HG03354 (cell line): ENCODE results near the gene CACNA1A.
"Not testable (repeated sequence)": the region's sequence is repeated elsewhere in the genome, so short reads cannot be mapped to it uniquely, and the experiment has no call there.

Experiments
- ATAC-seq: cut with Tn5 transposase; IDR thresholded peaks from one replicate; pipeline ENCODE4 v1.9.1; 2021; ENCODE audit warnings: mild to moderate bottlenecking; ENCODE audit not compliant: unreplicated experiment, poor library complexity, severe bottlenecking

The CACNA1A gene

GRCh38 chr19:13376537-13376936, 129.7 kb downstream of the CACNA1A start:
- ATAC-seq: no peak

- no peak for ATAC-seq
Observed at GRCh38 chr19:13373599-13373998, 132.7 kb downstream of the CACNA1A start.

- no peak for ATAC-seq
Observed at GRCh38 chr19:13370948-13371347, 135.3 kb downstream of the CACNA1A start.

GRCh38 chr19:13366529-13367143, 139.6 kb downstream of the CACNA1A start:
- no peak for ATAC-seq

GRCh38 chr19:13363954-13364353, 142.3 kb downstream of the CACNA1A start:
- no peak for ATAC-seq

- no peak for ATAC-seq
Observed at GRCh38 chr19:13363245-13363644, 143.0 kb downstream of the CACNA1A start.

GRCh38 chr19:13362668-13363067, 143.6 kb downstream of the CACNA1A start:
- no peak for ATAC-seq

GRCh38 chr19:13361726-13362125, 144.6 kb downstream of the CACNA1A start:
- not testable (repeated sequence) for ATAC-seq

GRCh38 chr19:13356686-13357280, 149.5 kb downstream of the CACNA1A start:
- no peak for ATAC-seq

GRCh38 chr19:13356185-13356584, 150.1 kb downstream of the CACNA1A start:
- no peak for ATAC-seq

- no peak for ATAC-seq
Observed at GRCh38 chr19:13355356-13355755, 150.9 kb downstream of the CACNA1A start.

- no peak for ATAC-seq
Observed at GRCh38 chr19:13353625-13354024, 152.7 kb downstream of the CACNA1A start.

- no peak for ATAC-seq
Observed at GRCh38 chr19:13350759-13351158, 155.5 kb downstream of the CACNA1A start.

- no peak for ATAC-seq
Observed at GRCh38 chr19:13350072-13350471, 156.2 kb downstream of the CACNA1A start.

GRCh38 chr19:13347367-13347766, 158.9 kb downstream of the CACNA1A start:
- ATAC-seq: no peak

GRCh38 chr19:13343514-13343913, 162.8 kb downstream of the CACNA1A start:
- no peak for ATAC-seq

GRCh38 chr19:13342672-13343071, 163.6 kb downstream of the CACNA1A start:
- no peak for ATAC-seq

GRCh38 chr19:13339869-13340268, 166.4 kb downstream of the CACNA1A start:
- no peak for ATAC-seq

- ATAC-seq: no peak
Observed at GRCh38 chr19:13337181-13337580, 169.1 kb downstream of the CACNA1A start.

- no peak for ATAC-seq
Observed at GRCh38 chr19:13334801-13335481, 171.3 kb downstream of the CACNA1A start.

GRCh38 chr19:13330285-13330684, 176.0 kb downstream of the CACNA1A start:
- no peak for ATAC-seq
